MG63 (cell line): ENCODE data around the gene CBX8. TPM values are rescaled to one million over a fixed set of nuclear protein-coding genes. Genes with fewer than 3 reads are reported as not detected.

Experiments used
- DNase-seq: peaks from one replicate; pipeline ENCODE4 v3.0.0-alpha.2; 2020
- H3K27me3 ChIP-seq: fragments of 250-450 bp; sonication (Bioruptor Pico); 2 replicates; pipeline ENCODE4 v1.5.1; 2020; ENCODE audit warnings: mild to moderate bottlenecking, moderate library complexity
- H3K36me3 ChIP-seq: fragments of 250-450 bp; sonication (Bioruptor Pico); 2 replicates; pipeline ENCODE4 v1.5.1; 2020; ENCODE audit warnings: mild to moderate bottlenecking, moderate library complexity
- H3K4me3 ChIP-seq: fragments of 250-450 bp; sonication (Bioruptor Pico); 2 replicates; pipeline ENCODE4 v1.5.1; 2020; ENCODE audit warnings: mild to moderate bottlenecking, moderate library complexity
- H3K9me3 ChIP-seq: fragments of 250-450 bp; sonication (Bioruptor Pico); 2 replicates; pipeline ENCODE4 v1.5.1; 2020; ENCODE audit warnings: mild to moderate bottlenecking, moderate library complexity
- total RNA-seq: library from RNA; depleted of rRNA; stranded (reverse); fragments of >200 nt; shearing (Covaris generic); gene quantifications from 2 replicates; pipeline ENCODE4 v1.2.3, GENCODE V29; 2014; ENCODE audit warnings: low replicate concordance

Gene CBX8
- total RNA-seq, 1 experiment from 2014 or later: 15.7 TPM

DNA sequence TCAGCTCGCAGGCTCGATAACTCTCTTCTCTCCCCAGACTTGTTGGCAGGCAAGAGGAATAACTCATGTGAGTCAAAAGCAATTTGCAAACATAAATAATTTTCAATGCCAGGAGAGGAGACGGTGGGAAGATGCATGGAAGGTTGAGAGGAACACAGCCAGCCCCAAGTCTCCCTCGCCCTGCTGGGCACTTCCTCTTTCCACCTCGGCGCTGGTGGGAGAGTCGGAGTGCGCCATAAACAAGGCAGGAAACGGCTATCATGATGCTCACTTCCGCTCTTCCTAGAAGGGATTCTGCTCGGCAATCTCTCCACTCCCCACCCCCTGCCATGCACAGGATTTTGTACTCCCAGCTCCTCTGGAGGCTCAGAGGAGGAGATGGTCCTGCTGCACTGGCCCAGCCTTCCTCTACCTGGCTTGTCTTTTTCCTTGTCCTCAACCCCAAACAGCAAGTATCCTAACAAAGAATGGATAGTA, 29.4 kb upstream of the CBX8 start:
- Histone ChIP-seq H3K27me3 (no peaks in the 10 kb centered on the region), H3K4me3 (peak overlapping the region; percentile 1; the same call in 1 of the 2 replicates), H3K36me3 (no peaks in the 10 kb centered on the region), H3K9me3 (no peaks in the 10 kb centered on the region)
- peak; percentile 91 for DNase-seq

DNA sequence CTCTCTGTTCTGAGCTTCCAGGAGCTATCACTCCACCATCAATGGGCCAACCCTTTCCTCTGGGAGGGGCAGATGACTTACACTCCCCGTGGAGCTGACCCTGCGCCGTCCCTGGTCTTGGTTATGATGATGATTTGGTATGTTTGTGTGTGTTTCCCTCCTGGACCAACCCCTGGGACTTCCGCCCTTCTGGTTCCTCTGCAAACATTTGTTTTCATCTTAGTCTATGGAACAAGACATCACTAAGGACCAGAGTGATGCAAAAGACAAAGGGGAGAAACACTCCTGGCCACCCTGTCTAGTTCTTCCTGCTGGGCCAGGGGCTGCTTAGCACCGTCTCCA, 28.7 kb upstream of the CBX8 start:
- DNase-seq: no peak
- Histone ChIP-seq H3K9me3 (no peaks in the 10 kb centered on the region), H3K27me3 (no peaks in the 10 kb centered on the region), H3K36me3 (no peaks in the 10 kb centered on the region), H3K4me3 (no peak overlapping the region)

DNA sequence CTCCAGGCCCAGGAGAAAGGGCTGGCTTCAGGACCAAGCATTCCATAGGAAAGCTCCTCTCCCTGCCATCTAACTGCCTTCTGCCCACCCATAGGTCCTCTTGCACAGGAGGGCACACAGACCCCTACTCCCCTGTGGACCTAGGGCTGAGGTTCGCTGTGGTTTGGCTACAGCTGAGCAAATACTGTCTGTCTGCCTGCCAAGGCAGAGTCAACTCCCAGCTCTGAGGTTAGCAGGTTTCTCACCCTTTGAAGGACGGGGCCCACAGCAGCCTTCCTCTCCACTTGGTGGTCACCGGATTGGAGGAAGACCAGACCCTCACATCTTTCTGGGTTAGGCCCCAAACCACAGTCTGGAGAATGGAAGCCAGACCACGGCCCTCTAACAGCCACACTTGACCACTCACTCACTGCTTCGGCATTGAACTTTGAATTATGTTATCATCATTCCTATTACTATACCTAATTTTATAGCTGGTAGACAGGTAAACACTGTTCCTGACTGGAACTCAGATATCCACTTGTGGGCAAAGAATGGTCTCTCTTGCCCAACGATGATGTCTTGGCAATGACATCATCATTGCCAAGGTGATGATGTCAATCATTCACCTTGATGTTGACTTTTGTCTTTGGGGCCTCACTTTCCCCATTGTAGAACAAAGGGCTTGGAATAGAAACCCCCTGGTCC, 28.2 kb upstream of the CBX8 start:
- Histone ChIP-seq H3K9me3 (no peaks in the 10 kb centered on the region), H3K4me3 (no peak overlapping the region), H3K27me3 (no peaks in the 10 kb centered on the region), H3K36me3 (no peaks in the 10 kb centered on the region)
- no peak for DNase-seq

DNA sequence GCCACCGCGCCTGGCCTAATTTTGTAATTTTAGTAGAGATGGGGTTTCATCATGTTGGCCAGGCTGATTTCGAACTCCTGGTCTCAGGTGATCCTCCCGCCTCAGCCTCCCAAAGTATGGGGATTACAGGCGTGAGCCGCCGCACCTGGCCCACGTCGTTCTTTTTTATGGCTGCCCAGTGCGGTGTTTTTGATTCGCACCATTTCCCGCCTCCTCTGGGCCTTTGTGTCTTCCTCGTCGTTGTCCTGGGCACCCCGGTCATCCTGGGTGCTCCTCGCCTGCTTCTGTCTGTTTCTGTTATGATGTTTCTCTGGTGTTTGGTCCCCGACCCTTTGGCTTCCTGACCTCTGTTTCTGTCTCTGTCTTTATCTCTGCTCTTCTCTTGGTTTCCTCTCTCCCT, 27.4 kb upstream of the CBX8 start:
- DNase-seq: no peak
- no peak overlapping the region for H3K4me3 ChIP-seq
- H3K27me3 ChIP-seq: no peaks in the 10 kb centered on the region
- no peaks in the 10 kb centered on the region for H3K9me3 ChIP-seq
- H3K36me3 ChIP-seq: no peaks in the 10 kb centered on the region

DNA sequence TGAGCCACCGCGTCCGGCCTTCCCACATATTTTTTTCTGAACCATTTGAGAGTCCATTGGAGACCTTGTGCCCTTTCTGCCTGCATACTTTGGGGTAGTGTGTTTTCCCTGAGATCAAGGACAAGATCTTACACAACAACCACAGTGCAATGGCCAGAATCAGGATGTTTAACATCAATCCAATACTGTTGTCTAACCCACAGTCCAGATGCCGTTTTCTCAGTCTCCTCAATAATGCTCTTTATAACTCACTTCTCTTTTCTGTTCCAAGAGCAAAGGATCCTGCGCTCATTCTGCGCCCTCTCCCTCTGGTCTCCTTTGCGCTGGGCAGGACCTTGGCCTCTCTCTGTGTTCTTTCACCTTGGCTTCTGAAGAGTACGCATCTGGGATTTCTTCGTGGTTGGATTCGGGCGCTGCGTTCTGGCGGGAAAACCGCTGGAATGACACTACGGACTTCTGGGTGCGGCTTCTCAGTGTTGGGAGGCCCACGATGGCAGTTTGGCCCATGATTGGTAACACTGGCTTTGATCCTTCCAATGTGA, 25.8 kb upstream of the CBX8 start:
- Histone ChIP-seq H3K9me3 (no peaks in the 10 kb centered on the region), H3K36me3 (no peaks in the 10 kb centered on the region), H3K27me3 (no peaks in the 10 kb centered on the region), H3K4me3 (no peak overlapping the region)
- no peak for DNase-seq

DNA sequence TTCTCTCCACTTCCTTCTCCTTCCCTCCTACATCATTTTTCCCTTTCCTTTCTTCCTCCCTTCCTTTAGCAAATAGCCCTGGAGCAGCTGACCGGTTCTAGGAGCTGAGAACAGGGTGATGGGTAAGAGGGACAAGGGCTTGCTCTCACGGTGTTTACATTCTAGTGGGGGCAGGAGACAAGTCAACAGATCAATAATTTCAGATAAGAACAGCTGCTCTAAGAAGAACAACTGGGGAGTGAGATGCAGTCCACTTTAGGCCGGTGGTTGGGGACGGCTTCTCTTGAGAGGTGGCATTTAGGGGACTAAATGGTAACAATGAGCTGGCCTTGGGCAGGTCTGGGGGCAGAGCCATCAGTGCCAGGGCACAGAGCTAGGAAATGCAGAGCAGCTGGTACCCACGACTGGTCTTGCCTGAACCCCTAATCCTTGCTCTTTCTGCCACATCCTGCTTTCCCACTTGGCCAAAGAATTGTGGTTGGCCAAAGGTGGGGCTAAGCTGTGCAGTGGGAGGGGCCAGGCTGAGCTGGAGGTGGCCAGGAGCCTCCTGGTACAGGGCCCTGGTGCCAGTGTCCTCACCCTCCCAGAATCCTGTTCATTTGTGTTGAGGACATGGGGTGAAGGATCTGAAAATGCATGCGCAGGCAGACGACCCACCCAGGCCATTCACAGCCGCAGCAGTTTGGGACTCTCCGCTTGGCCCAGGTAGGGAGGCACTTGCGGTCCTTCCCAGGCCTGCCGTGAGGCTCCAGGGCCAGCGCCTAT, 24.6 kb upstream of the CBX8 start:
- no peak overlapping the region for H3K4me3 ChIP-seq
- DNase-seq: no peak
- H3K9me3 ChIP-seq: no peaks in the 10 kb centered on the region
- H3K27me3 ChIP-seq: no peaks in the 10 kb centered on the region
- no peaks in the 10 kb centered on the region for H3K36me3 ChIP-seq

DNA sequence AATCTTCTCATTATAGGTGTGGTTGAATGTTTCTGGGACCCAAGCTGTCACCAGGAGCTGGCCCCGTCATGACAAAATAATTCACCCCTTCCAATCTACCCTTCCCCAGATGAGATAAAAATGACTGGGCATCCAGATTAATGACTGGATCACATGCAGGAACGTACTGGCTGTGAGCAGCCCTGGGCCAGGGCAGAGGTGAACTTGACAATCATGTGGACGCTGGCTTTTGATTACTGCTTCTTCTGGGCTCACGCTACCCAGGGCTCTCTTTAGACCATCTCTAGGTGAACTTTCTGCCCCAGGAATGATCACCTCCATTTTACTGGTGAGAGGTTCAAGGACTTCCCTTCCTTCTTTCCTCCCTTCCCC, 24.1 kb upstream of the CBX8 start:
- DNase-seq: no peak
- Histone ChIP-seq H3K27me3 (no peaks in the 10 kb centered on the region), H3K36me3 (no peaks in the 10 kb centered on the region)

DNA sequence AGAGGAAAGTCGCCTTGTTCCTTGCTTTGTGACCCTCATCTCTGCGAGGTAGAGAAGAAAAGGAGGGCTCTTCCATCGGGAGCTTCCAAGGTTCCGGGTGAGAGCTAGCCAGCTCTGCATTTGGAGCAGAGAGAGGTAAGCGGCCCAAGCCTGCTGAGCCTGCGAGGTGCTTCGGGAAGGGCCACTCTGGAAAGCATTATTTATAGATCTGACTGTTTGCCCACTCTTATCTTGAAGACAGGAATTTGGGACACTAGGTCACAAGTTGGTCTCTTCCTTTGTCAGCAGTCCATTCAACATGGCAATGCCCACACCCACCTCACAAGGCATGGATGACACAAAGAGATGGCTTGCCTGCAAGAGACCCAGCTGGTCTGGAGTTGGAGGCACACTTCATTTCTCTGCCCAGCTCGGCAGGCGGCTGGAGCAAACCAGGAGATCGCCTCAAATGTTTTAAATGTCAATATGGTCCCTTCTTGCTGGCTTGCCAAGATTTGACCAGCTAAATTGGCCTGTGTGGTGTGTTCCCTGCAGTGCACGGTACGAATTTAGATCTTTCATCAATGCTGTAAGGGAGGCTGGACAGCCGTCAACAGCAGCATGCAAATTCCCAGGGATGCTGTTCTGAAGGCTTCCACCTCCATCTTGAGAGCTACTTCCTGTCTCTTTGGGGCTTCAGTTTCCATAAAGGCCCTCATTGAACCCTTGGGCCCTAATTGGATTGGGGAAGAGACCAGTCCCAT, 22.8 kb upstream of the CBX8 start:
- DNase-seq: no peak
- peaks cover 2% of the 10 kb centered on the region; the same call in 1 of the 2 replicates for H3K27me3 ChIP-seq
- H3K4me3 ChIP-seq: no peak overlapping the region
- H3K9me3 ChIP-seq: no peaks in the 10 kb centered on the region
- no peaks in the 10 kb centered on the region for H3K36me3 ChIP-seq

More for the DNA sequence above, 24.1 kb upstream of the CBX8 start:
- no peaks in the 10 kb centered on the region for H3K9me3 ChIP-seq
- H3K4me3 ChIP-seq: no peak overlapping the region

DNA sequence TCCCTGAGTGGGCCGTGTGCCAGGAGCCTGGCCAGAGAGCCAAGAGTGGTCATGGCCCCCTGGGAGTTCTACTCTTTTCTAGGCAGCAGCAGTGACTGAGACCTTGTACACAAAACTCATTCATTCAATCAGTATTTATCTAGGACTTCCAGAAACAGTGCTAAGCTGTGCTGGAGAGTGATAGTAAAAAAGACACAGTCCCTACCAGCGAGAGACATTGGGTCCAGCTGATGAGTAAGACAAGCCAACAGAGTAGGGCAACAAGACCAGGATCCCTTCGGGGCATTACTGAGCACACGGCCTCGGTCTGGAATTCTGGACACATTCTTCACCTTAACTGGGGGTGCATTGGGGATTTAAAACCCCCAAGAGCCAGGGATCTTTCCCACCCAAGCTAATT, 22.2 kb upstream of the CBX8 start:
- DNase-seq: no peak
- H3K4me3 ChIP-seq: no peak overlapping the region
- H3K36me3 ChIP-seq: no peaks in the 10 kb centered on the region
- peaks cover 8% of the 10 kb centered on the region; the same call in 1 of the 2 replicates for H3K27me3 ChIP-seq
- no peaks in the 10 kb centered on the region for H3K9me3 ChIP-seq

DNA sequence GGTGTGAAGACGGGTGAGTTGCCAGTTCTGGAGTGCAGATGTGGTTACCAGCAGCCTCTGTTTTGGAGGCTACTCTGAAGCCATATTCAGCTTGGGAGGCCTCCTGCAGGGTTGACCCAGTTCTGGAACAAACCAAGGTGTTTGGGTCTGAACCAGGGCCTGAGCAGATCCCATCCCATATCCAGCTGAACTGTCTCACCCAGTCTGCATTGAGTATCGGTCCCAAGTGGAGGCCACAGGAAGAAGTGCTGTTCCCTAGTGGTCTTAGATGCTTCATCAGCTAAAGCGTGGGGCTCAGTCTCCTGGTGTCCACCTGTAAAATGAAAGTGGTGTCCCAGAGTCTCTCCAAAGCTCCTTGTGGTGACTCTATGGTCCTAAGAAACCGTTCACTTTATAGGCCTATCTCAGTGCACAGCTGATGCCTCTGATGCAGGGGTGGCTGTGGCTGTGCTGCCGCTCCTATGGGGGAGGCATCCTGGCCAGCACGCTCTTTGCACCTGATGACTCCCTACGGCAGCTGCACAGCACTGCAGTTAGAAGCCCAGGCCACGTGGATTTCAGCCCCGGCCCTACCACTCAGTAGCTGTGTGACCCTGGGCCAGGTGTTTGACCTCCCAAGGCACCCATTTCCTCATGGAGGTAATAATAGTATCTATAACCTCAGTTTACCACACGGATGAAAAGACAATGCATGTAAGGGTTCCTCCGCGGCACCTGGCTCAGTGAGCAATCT, 21.3 kb upstream of the CBX8 start:
- H3K27me3 ChIP-seq: peaks cover 8% of the 10 kb centered on the region; the same call in 1 of the 2 replicates

DNA sequence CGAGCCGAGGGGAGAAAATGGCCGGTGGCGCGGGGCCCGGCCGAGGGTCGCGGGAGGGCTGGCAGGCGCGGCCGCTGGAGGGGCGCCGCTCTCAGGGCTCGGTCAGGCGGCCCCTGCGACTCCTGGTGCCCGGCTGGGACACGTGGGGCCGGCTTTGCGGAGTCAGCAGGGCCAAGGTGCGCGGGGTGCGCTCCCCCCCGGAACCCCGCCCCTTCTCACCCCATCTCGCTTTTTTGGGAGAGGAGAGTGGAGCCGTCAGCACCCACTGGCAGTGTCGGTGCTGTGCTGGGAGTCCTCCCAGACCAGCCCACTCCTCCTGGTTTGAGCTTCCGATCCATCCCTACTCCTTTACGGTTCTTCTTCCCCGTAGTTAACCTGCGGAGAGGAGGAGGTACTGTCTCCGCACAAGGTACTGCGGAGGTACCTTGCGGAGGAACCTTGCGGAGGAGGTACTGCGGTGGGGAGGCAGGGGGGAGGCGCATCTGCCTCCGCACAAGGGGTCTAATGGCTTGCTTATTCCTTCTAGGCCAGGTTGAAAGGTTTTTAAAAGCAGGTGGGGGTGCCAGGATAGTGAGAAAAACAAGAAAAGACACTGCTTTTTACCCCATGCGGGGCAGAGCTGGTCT, 19.1 kb upstream of the CBX8 start:
- Histone ChIP-seq H3K9me3 (no peaks in the 10 kb centered on the region), H3K36me3 (no peaks in the 10 kb centered on the region), H3K27me3 (peaks cover 29% of the 10 kb centered on the region), H3K4me3 (no peak overlapping the region)
- DNase-seq: no peak

More for the DNA sequence above, 21.3 kb upstream of the CBX8 start:
- no peaks in the 10 kb centered on the region for H3K9me3 ChIP-seq
- DNase-seq: no peak
- no peaks in the 10 kb centered on the region for H3K36me3 ChIP-seq
- H3K4me3 ChIP-seq: no peak overlapping the region

DNA sequence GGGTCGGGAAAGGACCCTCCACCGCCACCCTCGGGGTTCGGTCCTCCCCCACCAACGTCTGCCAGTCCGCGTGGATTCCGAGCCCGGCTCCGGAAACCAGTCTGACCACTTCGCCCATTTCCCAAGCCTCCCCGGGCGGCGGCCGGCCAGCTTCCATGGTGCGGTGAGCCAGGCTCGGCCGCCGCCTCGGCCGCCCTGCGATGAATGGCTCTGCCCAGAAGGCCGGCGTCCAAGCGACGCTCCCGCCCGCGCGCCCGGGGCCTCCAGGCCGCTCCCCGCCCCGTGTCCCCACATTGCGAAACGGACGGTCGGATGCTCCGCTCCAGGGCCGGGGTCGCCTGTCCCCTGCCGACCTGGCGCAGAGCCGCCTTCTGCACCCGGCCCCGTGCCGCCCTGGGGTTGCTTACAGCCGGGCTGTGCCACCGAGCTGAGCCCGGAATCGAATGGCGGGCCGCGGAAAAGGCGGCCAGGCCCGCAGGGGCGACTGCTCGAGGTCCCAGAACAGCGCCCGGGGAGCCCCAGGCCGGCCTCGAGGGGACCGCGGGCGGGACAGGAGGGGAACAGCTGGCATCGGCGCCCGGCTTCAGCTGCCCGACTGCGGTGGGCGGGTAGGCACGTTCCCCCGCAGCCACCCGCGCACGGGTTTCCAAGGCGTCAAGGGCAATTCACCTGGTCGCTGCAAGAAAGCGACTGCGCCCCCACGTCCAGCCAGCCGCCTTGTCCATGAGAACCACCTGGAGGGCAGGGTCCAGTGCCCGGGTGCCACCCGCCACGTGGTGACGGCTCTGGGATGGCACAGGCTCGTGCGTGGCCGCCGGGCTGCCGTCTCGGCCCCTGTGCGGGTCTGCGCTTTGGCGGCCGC, 18.3 kb upstream of the CBX8 start:
- H3K9me3 ChIP-seq: no peaks in the 10 kb centered on the region
- DNase-seq: peak; percentile 46
- H3K36me3 ChIP-seq: no peaks in the 10 kb centered on the region
- H3K4me3 ChIP-seq: no peak overlapping the region
- H3K27me3 ChIP-seq: peaks cover 34% of the 10 kb centered on the region

DNA sequence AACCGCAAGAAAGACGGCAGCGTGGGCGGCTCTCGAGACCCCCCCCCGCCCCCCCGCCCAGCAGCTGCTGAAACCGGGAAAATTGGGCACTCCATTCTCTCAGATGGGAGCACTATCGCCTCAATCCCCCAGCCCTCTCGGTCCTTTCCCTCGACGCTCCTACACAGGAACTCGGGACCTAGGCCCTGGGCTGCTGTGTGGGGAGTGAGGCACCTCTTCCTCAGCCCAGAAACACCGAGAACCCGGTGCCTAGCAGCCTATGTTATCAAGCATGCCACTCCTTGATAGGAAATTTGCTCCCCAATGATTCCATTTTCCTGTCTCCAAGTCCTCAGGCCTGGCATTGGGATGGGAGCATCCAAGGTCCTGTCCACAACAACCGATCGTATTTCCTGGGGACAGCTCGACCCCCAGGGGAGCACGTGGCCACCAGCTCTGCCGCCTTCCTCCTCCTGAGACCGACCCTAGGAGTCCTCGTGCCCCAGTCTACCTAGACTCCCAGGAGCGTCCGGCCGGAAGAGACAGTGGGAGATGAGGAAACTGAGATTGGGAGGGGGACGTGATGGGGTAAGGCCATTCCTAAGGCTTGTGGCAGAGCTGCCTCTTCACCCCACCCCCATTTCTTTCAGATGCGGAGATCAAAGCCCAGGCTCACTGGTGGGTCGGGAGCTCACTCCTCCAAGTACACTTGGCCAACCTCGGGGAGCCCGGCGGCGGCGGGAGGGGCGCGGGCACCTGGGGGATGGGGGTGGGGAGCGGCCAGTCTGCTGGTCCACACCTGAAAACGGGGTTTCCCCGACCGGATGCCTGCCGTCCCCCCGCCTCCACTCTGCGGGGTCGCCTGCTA, 17.5 kb upstream of the CBX8 start:
- Histone ChIP-seq H3K27me3 (peaks cover 36% of the 10 kb centered on the region), H3K9me3 (no peaks in the 10 kb centered on the region), H3K36me3 (no peaks in the 10 kb centered on the region), H3K4me3 (no peak overlapping the region)
- DNase-seq: no peak

DNA sequence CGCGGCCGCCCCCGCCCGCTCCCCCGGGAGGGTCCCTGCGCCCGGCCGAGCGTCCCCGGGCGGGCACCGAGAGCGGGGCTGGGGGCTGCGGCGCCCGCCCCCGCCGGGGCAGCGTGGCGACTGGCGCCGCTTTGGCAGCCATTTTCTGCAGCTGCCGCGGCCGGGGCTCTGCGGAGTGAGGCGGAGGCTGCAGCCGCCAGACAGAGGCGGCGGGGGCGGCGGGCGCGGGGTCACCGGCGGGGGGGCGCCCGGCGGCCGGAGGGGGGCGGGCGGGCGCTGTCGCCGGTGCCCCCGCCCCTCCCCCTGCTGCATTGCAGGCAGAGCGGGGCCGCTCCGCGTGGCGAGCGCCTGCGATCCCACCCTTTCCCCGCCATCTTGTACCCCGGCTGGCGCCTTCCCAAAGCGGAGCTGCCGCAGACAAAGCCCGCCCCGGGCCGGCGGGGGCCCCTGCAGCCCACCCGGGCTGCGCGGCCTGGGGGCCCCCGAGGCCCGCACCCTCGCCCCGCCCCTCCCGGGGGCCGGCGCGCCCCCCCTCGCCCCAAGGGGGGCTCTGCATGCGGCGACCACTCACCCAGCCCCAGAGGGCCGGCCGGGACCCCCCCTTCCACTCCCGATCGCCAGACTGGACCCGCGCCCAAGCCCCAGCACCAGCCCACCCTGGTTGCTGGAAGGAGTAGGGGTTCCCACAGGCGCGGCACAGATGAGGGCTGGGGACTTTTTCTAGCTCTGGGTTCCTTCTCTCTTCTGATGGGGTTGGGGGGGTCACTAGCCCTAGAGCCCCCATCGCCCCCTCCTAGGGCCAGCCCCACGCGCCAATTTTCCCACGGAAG, 16.6 kb upstream of the CBX8 start:
- Histone ChIP-seq H3K9me3 (no peaks in the 10 kb centered on the region), H3K27me3 (peaks cover 44% of the 10 kb centered on the region), H3K4me3 (peak overlapping the region; percentile 18; the same call in 1 of the 2 replicates), H3K36me3 (no peaks in the 10 kb centered on the region)
- peak; percentile 41 for DNase-seq
